Measurements from ENCODE around the gene KISS1R.

Gene KISS1R

DNA sequence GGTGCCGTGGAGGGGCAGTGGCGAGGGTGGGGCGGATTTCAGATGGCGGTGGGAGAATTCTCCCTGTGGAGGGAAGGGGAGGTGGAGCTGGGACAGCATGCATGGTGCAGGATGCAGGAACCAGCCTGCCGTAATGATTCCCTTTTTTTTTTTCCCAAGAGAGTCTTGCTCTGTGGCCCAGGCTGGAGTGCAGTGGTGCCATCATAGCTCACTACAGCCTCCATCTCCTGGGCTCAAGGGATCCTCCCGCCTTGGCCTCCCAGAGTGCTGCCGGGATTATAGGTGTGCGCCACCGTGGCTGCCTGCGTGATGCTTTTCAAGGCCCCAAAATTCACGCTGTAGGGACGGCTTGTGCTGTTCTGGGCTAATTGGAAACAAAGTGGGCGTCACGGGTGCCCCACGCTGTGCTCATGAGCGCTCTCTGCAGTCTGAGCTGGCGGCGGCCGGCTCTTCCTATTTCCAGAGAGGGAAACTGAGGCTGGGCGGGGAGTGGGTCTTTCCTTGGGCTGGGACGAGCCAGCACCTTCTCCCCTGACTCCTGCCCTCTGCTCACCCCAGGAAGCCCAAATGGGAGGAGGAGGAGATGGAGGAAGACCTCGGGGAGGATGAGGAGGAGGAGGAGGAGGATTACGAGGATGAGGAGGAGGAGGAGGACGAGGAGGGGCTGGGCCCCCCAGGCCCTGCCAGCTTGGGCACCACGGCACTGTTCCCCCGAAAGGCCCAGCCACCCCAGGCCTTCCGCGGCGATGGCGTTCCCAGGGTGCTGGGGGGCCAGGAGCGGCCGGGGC, 14.9 kb downstream of the KISS1R start:
- H3K4me3 ChIP-seq (ENCODE audit: low read depth, low read length), result no peak overlapping the region
- TF ChIP-seq, protein P1, sequence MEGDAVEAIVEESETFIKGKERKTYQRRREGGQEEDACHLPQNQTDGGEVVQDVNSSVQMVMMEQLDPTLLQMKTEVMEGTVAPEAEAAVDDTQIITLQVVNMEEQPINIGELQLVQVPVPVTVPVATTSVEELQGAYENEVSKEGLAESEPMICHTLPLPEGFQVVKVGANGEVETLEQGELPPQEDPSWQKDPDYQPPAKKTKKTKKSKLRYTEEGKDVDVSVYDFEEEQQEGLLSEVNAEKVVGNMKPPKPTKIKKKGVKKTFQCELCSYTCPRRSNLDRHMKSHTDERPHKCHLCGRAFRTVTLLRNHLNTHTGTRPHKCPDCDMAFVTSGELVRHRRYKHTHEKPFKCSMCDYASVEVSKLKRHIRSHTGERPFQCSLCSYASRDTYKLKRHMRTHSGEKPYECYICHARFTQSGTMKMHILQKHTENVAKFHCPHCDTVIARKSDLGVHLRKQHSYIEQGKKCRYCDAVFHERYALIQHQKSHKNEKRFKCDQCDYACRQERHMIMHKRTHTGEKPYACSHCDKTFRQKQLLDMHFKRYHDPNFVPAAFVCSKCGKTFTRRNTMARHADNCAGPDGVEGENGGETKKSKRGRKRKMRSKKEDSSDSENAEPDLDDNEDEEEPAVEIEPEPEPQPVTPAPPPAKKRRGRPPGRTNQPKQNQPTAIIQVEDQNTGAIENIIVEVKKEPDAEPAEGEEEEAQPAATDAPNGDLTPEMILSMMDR (IDR thresholded peaks at IDR 0.05; ENCODE audit: control insufficient read depth, extremely low read depth, insufficient read depth), result no peak
- no peak for DNase-seq (ENCODE audit: low read depth)

DNA sequence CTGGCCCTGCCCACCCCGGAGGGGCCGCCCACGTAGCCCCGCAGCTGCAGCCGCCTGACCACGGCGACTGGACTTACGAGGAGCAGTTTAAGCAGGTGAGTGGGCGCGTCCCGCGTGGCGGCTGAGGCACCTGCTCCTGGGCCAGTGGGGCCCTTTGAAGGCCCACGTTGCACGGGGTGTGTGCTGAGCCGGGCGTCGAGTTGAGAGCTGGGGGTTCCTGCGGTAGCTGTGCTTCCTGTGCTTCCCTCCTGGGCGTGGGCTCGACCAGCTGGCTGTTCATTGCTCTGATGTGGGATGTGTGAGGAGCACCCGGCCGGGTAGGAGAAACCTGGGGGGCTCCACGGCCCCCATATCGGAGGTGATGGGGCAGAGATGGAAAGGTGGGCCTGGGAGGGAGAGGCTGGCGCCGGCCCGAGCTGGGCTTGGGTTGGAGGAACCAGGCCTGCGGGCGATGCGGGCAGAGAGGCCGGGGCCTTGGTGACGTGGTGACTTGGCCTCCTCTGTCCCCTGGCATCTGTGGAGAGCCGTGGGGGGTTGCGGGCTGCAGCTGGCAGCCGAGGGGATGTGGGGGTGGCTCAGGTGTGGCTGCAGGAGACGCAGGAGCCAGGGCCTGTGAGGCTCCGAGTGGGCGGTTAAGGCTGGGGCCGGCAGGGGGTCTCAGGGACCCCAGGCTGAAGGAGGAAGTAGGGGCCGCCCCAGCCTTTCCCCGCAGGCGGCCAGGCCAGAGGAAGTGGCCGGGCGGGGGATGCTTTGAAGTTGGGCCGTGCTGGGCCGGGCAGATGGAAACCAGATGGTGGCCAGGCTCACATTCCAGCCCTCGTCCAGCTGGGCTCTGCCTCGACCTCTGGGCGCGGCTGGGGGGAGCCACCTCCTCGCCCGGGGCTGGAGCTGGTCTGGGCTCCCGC, 15.8 kb downstream of the KISS1R start:
- TF ChIP-seq, protein P1 (IDR thresholded peaks at IDR 0.05; ENCODE audit: control insufficient read depth, extremely low read depth, insufficient read depth), result no peak
- no peak overlapping the region for H3K4me3 ChIP-seq (ENCODE audit: low read depth, low read length)
- no peak for DNase-seq (ENCODE audit: low read depth)

DNA sequence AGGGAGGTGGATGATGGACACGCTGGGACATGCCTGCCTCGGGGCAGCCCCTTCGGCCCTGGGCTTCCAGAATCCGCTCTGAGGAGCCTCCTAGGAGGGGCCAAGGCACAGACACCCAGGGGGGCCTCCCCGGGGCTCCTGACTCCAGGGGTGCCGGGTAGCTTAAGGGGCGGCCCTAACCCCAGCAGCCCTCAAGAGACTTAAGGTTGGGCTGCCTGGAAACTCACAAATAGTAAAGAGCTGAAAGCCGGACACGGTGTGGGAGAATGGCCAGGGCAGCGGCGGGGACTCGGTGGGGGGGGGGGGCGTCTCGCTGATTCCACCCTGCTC, 16.4 kb downstream of the KISS1R start:
- H3K4me3 ChIP-seq (ENCODE audit: low read depth, low read length), result no peak overlapping the region
- TF ChIP-seq, protein P1 (IDR thresholded peaks at IDR 0.05; ENCODE audit: control insufficient read depth, extremely low read depth, insufficient read depth), result no peak
- no peak for DNase-seq (ENCODE audit: low read depth)

DNA sequence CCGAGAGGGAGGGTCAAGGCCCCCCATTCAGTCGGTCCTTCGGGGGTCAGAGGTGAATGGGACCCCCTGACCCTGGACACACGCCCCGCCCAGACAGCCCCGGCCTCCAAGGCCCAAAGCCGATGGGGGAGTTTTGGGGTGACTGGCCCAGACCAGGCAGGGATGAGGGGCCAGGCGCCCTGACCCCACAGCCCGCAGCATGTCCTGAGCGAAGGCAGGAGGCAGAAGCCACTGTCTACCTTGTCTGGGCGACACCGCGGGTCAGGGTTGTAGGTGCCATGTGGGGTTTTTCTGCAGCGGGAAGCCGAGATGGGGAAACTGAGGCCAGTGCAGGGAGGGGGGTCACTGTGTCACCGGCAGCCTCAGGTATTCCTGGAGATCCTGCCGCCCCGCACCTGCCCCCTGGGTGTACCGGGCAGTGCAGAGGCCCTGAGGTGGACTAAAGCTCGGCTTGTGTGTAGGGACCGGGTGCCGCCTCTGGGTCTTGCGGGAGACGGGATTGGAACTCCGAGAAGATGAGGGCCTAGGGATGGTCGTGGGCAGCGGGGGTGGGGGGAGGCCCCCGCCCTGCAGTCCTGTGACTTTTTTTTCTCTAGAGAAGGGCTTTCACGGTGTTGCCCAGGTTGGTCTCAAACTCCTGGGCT, 17.2 kb downstream of the KISS1R start:
- TF ChIP-seq, protein P1 (IDR thresholded peaks at IDR 0.05; ENCODE audit: control insufficient read depth, extremely low read depth, insufficient read depth), result no peak

DNA sequence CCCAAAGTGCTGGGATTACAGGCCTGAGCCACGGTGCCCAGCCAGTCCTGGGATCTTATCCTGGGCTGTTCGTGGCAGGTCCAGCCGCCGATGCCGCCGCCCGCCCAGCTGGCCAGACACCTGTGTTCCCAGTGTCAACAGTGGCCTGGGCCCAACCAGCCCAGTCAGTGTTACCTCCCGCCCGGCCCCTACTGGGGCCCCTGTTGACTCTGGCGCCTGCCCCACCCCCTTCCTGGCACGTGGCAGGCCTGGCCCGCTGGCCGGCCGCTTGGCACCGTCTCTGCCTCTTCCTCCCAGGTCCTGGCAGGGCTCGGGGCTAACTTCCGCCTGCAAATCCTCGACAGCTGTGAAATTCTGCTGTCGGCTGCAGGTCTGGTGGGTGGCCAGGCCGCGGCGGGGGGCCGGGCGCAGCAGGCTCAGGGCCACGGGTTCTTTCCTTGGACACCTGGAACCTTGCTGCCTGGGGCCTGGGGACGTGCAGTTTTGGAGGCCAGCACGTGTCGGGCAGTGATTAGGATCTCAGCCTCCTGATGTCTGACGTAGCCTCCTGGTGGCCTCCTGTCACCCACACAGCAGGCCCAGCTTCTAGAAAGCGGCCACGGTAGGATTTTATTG, 17.8 kb downstream of the KISS1R start:
- no peak overlapping the region for H3K4me3 ChIP-seq (ENCODE audit: low read depth, low read length)
- TF ChIP-seq, protein P1 (IDR thresholded peaks at IDR 0.05; ENCODE audit: control insufficient read depth, extremely low read depth, insufficient read depth), result no peak
- DNase-seq (ENCODE audit: low read depth), result peak; percentile 95

More for the DNA sequence above, 17.2 kb downstream of the KISS1R start:
- DNase-seq (ENCODE audit: low read depth), result no peak
- peak overlapping the region; percentile 21; the same call in 1 of the 2 replicates for H3K4me3 ChIP-seq (ENCODE audit: low read depth, low read length)

DNA sequence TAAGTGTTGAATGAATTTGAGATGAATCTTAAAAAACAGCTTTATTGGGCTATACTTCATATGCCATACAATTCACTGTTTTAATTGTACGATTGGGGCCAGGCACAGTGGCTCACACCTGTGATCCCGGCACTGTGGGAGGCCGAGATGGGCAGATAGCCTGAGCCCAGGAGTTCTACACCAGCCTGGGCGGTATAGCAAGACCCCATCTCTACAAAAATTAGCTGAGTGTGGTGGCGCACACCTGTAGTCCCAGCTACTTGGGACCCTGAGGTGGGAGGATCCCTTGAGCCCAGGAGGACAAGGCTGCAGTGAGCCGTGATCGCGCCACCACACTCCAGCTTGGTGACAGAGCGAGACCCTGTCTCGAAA, 19.0 kb downstream of the KISS1R start:
- no peak for DNase-seq (ENCODE audit: low read depth)
- H3K4me3 ChIP-seq (ENCODE audit: low read depth, low read length), result no peak overlapping the region
- TF ChIP-seq, protein P1 (IDR thresholded peaks at IDR 0.05; ENCODE audit: control insufficient read depth, extremely low read depth, insufficient read depth), result no peak
